Calu3 (cell line): Measurements from ENCODE around the gene HMGN3. TPM values are rescaled to one million over a fixed set of nuclear protein-coding genes. Genes with fewer than 3 reads are reported as not detected.

Source experiments
- BruUV-seq: library from RNA; stranded (reverse); fragments of 400-500 nt; replicated peaks from 2 replicates; lab custom pipeline; 2021; lab: Mats Ljungman, UMichigan
- CTCF ChIA-PET: fragments of 300-600 bp; sonication (Branson Sonifier 250); formaldehyde crosslinking; loops from one replicate; lab custom pipeline; 2022; ENCODE audit warnings: antibody characterized with exemption; lab: Charles Lee
- DNase-seq: peaks from one replicate; pipeline ENCODE4 v3.0.0; 2022
- H3K27ac Mint-ChIP-seq: one replicate; pipeline ENCODE4 v1.8.0; 2022; ENCODE audit warnings: mixed read lengths; ENCODE audit not compliant: unreplicated experiment
- H3K27me3 Mint-ChIP-seq: one replicate; pipeline ENCODE4 v1.8.0; 2022; ENCODE audit warnings: mixed read lengths; ENCODE audit not compliant: unreplicated experiment
- H3K36me3 Mint-ChIP-seq: one replicate; pipeline ENCODE4 v1.8.0; 2022; ENCODE audit warnings: mild to moderate bottlenecking, moderate library complexity, mixed read lengths; ENCODE audit not compliant: insufficient read depth, unreplicated experiment
- H3K4me1 Mint-ChIP-seq: one replicate; pipeline ENCODE4 v1.8.0; 2022; ENCODE audit warnings: mild to moderate bottlenecking, low read depth, mixed read lengths; ENCODE audit not compliant: unreplicated experiment
- H3K4me3 Mint-ChIP-seq: one replicate; pipeline ENCODE4 v1.8.0; 2022; ENCODE audit warnings: mild to moderate bottlenecking, low read depth, moderate library complexity, mixed read lengths; ENCODE audit not compliant: unreplicated experiment
- H3K9me3 Mint-ChIP-seq: one replicate; pipeline ENCODE4 v1.8.0; 2022; ENCODE audit warnings: low read depth, mixed read lengths; ENCODE audit not compliant: unreplicated experiment
- CTCF ChIP-seq: fragments of 200-600 bp; IDR thresholded peaks from one replicate; pipeline ENCODE4 v1.8.0; 2022; ENCODE audit warnings: antibody characterized with exemption; ENCODE audit not compliant: unreplicated experiment
- intact Hi-C: fragments of 100-400 bp; cut with micrococcal nuclease; formaldehyde crosslinking; loops from one replicate; pipeline ENCODE4 v1.10.0; 2022; ENCODE audit not compliant: unreplicated experiment
- total RNA-seq: library from RNA; stranded (reverse); gene quantifications from 2 replicates; pipeline ENCODE4 v1.2.3, GENCODE V29; 2022

Gene HMGN3
- total RNA-seq, 1 experiment from 2014 or later: 104 TPM

- TF ChIP-seq CTCF: no peak
- no peaks in the 10 kb centered on the region for H3K9me3 Mint-ChIP-seq
- no peaks in the 10 kb centered on the region for H3K4me1 Mint-ChIP-seq
- CTCF ChIA-PET: no interaction called here
- no peaks in the 10 kb centered on the region for H3K27me3 Mint-ChIP-seq
- no TSS peak for BruUV-seq
- no peak overlapping the region for H3K27ac Mint-ChIP-seq
- H3K4me3 Mint-ChIP-seq: no peak overlapping the region
- intact Hi-C loops: no loop called here
- H3K36me3 Mint-ChIP-seq: no peaks in the 10 kb centered on the region
- no peak for DNase-seq
Observed at GRCh38 chr6:79250107-79250514, 15.6 kb upstream of the HMGN3 start.

DNA sequence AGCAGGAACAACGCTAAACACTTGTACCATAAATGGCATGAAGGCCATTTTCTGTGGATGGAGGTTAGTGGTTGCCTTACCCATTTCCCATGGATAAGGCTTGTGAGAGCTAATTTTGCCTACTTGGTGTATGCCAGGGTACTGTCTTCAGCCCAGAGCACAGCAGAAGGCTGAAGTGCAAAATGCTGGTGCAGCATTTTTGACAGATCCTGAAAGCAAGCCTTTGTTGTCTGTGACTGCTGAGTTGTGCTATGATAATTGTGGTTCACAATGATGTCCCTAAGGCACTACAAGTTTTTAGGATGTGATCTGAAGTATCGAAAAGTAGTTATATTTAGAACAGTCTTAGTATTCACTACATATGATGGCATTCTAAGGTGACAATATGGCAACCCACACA is 14.7 kb upstream of the HMGN3 start:
- no peaks in the 10 kb centered on the region for H3K36me3 Mint-ChIP-seq

DNA sequence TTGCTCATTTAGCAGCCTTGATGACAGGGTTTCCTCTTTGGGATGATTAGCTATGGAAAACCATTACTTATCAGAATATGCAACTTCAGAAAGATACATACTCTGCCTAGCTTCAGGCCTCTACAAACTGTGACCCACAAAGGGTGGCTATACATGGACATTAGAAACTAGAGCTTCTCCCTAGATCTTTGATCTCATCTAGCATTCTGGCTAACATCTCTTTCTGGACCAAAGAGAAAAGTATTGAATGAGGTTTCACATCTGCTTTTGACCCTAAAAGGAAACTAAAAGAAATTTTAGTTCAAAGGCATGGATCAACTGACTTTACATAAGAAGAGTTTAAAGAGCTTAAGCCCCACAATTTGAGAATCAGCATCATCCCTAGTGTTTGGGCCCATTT is 12.4 kb upstream of the HMGN3 start:
- Mint-ChIP-seq H3K36me3 (no peaks in the 10 kb centered on the region), H3K4me3 (no peak overlapping the region), H3K27ac (no peak overlapping the region), H3K4me1 (no peaks in the 10 kb centered on the region), H3K27me3 (no peaks in the 10 kb centered on the region), H3K9me3 (no peaks in the 10 kb centered on the region)
- intact Hi-C loops: no loop called here
- CTCF ChIA-PET: no interaction called here
- BruUV-seq: no TSS peak
- DNase-seq: no peak
- no peak for TF ChIP-seq CTCF

More for the DNA sequence above, 14.7 kb upstream of the HMGN3 start:
- Mint-ChIP-seq H3K4me1 (no peaks in the 10 kb centered on the region), H3K4me3 (no peak overlapping the region), H3K9me3 (no peaks in the 10 kb centered on the region), H3K27ac (no peak overlapping the region), H3K27me3 (no peaks in the 10 kb centered on the region)
- TF ChIP-seq CTCF: no peak
- DNase-seq: no peak
- no TSS peak for BruUV-seq
- intact Hi-C loops: no loop called here
- CTCF ChIA-PET: no interaction called here

- Mint-ChIP-seq H3K9me3 (no peaks in the 10 kb centered on the region), H3K4me1 (peaks cover 44% of the 10 kb centered on the region), H3K36me3 (peaks cover 5% of the 10 kb centered on the region), H3K27me3 (no peaks in the 10 kb centered on the region), H3K4me3 (no peak overlapping the region), H3K27ac (no peak overlapping the region)
- intact Hi-C loops: no loop called here
- CTCF ChIA-PET: no interaction called here
- TF ChIP-seq CTCF: no peak
- DNase-seq: no peak
- BruUV-seq: no TSS peak
Observed at GRCh38 chr6:79241228-79241627, 6.7 kb upstream of the HMGN3 start.
